GM12892 (cell line): ENCODE data around the gene ITPR1.

Experiments
- POLR2A ChIP-seq: IDR thresholded peaks from 2 replicates; pipeline ENCODE4 v1.6.1; 2011; ENCODE audit warnings: low read depth, low read length, control low read depth
- POLR2AphosphoS5 ChIP-seq: IDR thresholded peaks from 2 replicates; pipeline ENCODE4 v1.6.1; 2011; ENCODE audit warnings: low read depth, low read length, control low read depth
- TAF1 ChIP-seq: IDR thresholded peaks from 2 replicates; pipeline ENCODE4 v1.6.1; 2011; ENCODE audit warnings: low read depth, mild to moderate bottlenecking, control low read depth, low read length, borderline replicate concordance

DNA sequence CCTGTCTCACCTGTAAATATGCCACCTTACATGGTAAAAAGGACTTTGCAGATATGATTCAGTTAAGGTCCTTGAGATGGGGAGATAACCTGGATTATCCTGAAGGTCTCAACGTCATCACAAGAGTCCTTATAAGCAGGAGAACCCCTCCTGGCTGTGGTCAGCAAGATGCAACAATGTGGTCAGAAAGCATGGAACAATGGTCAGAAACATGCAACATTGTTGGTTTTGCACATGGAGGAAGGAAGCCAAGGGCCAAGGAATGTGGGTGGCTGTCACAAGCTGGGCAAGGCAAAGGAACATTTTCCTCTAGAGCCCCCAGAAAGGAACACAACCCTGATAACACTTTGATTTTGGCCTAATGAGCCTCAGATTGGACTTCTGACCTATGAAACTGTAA, 16.7 kb upstream of the ITPR1 start:
- TF ChIP-seq POLR2A (no peak), POLR2AphosphoS5 (no peak), TAF1 (no peak)
